ENCODE measurements around the gene ZNF407.

- TF ChIP-seq ARNTL (CRISPR knock-in tag; IDR thresholded peaks at IDR 0.05; ENCODE audit: borderline replicate concordance, low read depth) (no peak), OSR1 (CRISPR knock-in tag; IDR thresholded peaks at IDR 0.05) (no peak), CREB5 (CRISPR knock-in tag; IDR thresholded peaks at IDR 0.05; ENCODE audit: low read depth) (no peak), PATZ1 (CRISPR knock-in tag; IDR thresholded peaks at IDR 0.05; ENCODE audit: borderline replicate concordance) (no peak)
These were observed 221.0 kb downstream of the ZNF407 start for GRCh38 chr18:74818516-74819175.
